NCI-H226 (cell line): Measurements from ENCODE around the gene FSCB.
A peak's percentile ranks its signal among the peaks of the same experiment; 100 is the strongest.
"Not testable (repeated sequence)": the region's sequence is repeated elsewhere in the genome, so short reads cannot be mapped to it uniquely, and the experiment has no call there.

Source experiments
- DNase-seq: peaks from one replicate; pipeline ENCODE4 v3.0.0-alpha.2; 2015

FSCB gene, protein sequence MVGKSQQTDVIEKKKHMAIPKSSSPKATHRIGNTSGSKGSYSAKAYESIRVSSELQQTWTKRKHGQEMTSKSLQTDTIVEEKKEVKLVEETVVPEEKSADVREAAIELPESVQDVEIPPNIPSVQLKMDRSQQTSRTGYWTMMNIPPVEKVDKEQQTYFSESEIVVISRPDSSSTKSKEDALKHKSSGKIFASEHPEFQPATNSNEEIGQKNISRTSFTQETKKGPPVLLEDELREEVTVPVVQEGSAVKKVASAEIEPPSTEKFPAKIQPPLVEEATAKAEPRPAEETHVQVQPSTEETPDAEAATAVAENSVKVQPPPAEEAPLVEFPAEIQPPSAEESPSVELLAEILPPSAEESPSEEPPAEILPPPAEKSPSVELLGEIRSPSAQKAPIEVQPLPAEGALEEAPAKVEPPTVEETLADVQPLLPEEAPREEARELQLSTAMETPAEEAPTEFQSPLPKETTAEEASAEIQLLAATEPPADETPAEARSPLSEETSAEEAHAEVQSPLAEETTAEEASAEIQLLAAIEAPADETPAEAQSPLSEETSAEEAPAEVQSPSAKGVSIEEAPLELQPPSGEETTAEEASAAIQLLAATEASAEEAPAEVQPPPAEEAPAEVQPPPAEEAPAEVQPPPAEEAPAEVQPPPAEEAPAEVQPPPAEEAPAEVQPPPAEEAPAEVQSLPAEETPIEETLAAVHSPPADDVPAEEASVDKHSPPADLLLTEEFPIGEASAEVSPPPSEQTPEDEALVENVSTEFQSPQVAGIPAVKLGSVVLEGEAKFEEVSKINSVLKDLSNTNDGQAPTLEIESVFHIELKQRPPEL

DNA sequence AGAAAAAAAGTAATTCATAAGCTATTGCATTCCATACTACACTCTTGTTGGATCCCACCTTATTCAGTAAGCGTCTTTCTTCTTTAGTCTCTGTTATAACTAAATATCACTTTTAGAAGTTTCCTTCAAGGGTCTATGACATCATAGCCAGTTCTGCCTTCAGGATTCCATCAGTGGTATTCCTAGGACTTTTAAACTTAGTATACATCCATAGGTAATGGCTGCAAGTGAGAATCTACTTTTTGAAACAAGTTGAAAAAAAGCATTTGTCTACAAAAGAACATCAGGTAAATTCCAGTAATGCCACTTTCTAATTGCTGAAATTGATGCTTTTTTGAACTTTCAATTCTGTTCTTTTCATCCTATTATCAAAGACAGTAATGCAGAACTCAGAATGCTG is at the start of gene FSCB:
Gene FSCB, minus strand, starts transcription at position 101 of the 400 bp plus-strand sequence. CDS start 296 bp downstream, outside the sequence.
- no peak for DNase-seq

DNA sequence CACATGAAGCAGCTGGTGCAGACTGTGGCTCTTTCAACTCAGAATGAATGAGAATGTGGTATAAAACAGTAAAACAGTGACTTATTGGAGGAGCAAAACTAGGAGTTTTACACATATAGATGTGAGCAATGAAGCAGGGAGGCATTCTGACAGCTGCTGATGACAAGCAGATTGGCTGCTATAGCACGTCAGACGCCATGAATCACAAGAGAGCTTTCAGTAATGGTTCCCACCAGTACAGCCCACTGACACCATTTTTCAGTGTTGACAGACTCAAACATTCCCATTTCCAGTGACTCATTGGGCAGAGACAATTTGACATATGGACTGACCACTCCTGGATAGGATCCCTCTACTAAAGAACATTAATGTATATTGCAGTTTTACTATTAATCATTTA is 24.6 kb upstream of the FSCB start:
- peak; percentile 36 for DNase-seq

DNA sequence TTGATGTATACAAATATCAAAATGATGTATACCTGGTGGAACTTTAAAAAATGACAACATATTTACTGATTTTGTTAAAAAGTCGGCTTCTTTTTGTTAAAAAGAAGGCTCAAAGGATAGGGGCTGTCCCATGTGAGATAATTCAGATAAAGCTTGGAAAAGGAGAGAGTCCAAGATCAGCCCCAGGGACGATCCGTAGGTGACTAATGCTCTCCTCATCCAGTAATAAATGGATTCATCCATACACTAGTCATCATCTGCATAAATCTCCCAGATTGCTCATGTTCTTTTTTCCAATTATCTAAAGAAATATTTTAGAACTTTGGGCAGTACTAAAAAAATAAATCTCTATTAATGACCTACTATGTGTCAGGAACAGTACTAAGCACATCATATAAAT is 23.4 kb upstream of the FSCB start:
- DNase-seq: peak; percentile 21

DNA sequence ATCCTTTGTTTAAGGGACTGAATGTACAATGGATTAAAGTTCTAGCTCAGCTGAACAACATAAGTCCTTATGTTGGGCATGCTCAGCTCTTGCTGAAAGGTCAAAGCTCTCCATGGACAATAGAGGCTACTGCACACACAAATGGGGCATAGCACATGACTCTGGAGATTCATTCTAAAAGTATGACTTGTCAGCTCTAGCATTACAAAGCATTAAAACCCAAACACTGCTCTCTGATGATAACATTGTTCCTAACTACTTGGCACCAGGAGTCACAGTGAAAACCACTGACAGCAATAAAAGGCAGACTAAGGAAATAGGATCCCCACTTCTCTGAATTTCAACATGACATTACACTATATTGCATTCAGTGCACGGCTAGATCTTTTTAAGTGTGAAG is 21.9 kb upstream of the FSCB start:
- peak; percentile 23 for DNase-seq

DNA sequence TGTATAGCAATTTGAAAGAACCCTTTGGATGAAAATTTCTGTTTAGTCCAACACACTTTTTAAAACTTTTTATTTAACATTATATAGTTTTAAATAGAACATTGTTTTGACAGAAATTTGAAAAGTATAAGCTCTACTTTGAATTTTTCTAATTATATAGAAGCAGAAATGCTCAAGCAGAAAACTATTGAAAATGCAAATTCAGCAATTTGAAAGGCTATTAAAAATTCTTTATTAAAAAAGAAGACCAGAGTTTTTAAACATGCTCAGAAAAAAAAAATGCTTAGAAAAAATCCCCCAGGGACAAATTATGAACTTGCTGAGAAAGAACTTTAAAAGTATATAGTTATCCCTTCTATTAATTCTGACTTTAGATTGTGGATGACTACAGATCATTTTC is 21.1 kb upstream of the FSCB start:
- DNase-seq: no peak

DNA sequence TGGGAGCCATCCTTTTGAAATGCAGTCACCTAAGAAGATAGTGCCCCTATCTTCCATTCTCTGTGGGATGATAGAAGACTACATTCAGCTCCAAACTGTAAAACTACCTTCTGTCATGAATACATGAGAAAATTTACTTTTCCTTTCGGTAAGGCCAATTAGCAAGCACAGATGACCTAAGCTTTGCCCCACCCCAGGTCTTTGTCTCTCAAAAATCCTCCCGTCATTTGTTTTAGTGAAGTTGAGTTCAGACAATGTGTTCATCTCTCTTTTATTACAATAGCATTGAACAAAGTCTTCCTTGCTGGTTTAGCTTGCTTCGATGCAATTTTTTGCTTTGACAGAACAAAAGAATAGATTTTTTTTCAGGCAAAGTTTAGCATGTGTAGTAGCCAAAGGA is 18.2 kb upstream of the FSCB start:
- no peak for DNase-seq

DNA sequence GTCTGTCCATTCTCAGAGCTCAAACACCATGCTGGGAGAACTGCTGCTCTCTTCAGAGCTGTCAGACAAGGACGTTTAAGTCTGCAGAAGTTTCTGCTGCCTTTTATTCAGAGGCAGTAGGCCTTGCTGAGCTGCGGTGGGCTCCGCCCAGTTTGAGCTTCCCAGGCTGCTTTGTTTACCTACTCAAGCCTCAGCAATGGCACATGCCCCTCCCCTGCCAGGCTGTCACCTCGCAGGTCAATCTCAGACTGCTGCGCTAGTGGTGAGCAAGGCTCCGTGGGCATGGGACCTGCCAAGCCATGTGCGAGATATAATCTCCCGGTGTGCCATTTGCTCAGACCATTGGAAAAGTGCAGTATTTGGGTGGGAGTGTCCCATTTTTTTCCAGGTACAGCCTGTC is 8.6 kb upstream of the FSCB start:
- not testable (repeated sequence) for DNase-seq

DNA sequence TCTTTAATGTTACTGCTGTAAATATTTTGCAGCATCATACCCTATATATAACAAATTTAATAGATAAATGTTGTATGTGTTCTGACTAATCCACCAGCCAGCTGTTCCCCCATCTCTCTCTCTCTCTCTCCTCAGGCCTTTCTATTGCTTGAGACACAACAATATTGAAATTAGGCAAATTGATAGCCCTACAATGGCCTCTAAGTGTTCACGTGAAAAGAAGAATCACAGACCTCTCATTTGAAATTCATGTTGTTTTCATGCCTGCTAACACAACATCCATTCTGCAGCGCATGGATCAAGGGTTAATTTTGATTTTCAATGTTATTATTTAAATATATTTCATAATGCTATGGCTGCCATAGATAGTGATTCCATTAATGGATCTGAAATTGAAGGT is 1.8 kb upstream of the FSCB start:
- no peak for DNase-seq

DNA sequence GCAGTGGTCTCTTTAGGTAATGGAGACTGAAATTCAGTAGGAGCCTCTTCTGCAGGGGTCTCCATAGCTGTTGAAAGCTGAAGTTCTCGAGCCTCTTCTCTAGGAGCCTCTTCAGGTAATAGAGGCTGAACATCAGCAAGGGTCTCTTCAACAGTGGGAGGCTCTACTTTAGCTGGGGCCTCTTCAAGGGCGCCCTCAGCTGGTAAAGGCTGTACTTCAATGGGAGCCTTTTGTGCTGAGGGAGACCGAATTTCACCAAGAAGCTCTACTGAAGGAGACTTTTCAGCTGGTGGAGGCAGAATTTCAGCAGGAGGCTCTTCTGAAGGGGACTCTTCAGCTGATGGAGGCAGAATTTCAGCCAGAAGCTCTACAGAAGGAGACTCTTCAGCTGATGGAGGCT is 1.5 kb downstream of the FSCB start:
- no peak for DNase-seq

DNA sequence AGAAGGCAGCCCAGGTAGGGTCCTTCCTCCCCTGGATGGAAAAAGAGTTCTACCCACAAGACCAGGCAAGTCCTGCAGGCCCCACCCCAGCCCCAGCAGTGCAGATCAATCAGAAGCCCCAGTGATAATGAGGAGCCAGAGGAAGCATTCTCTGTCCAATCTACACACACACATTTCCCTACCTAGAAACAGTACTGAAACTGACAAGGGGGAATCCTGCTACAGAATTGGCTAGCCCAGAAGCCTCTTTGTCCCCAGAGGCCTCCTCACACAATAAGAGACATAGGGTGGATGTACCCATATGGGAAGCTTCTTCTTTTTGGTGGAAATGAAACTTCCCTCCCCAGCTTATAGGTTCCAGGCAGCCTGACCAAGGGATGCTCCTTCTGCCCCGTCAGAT is 9.9 kb downstream of the FSCB start:
- no peak for DNase-seq

DNA sequence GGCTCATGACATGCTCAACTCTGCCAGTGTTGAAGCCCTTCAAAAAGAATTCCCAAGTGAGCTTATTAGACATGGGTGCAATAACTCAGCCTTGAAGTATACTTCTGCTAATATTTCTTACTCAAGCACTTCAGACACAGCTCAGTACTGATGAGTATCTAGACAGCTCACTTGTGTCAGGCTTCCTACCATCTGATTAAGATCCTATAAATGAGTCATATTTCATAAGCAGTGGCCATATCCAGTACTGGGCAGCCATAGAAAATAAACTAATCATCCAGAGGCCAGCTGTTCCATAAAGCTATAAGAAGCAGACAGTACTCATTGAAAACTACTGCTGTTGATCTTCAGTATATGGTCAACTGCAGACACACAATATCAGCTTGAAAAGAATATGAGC is 12.9 kb downstream of the FSCB start:
- DNase-seq: no peak

DNA sequence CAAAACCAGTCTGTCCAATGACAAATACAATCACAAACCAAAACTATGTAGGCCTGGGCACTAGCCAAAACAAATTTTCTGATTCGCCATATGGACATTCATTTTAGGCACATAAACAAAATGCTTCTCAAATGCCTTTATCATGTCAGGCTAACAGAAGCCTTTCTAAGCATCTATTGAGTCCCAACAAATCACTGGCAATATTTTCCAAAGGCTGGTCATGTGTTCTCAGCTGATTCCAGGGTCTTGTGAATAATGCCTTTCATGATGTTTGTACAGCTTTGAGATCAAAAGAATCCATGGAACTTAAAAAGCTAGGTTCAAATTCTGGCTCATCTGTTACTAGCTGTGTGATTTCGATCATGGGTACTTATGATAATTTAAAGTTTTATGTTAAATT is 16.1 kb downstream of the FSCB start:
- DNase-seq: no peak

DNA sequence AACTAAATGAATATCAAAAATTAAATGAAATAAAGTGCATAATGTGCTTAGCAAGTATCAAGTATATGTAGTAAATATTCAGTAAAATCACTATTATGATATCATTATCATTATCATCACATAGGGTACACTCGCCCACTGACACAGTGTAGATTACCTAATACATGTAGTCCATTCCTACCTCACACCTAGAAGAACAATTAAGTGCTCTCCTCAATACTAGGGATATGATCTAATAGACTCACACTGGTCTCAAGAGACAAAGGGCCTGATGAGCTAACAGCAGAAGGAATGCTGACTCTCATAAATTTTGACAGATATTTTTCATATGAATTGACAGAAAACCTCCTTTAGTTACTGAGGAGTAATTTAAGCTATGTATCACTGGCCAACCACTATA is 29.1 kb downstream of the FSCB start:
- DNase-seq: peak; percentile 14

DNA sequence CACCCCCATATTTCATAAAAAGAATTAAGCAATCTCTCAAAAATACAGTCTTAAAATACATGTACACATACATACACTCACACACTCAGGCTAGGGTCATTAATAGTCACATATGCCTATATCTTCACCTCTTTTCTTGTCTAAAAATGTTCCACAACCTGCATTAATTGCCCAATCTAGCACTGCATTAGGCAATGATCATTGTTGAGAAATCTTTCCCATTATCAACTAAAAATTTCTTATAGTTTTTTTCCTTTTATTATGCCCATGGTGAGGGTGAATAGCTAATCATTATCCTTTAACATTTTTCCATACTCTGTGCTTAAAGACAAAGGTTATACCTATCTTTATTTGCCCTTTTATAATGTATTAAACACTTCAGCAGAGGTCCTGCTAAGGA is 38.3 kb downstream of the FSCB start:
- no peak for DNase-seq

DNA sequence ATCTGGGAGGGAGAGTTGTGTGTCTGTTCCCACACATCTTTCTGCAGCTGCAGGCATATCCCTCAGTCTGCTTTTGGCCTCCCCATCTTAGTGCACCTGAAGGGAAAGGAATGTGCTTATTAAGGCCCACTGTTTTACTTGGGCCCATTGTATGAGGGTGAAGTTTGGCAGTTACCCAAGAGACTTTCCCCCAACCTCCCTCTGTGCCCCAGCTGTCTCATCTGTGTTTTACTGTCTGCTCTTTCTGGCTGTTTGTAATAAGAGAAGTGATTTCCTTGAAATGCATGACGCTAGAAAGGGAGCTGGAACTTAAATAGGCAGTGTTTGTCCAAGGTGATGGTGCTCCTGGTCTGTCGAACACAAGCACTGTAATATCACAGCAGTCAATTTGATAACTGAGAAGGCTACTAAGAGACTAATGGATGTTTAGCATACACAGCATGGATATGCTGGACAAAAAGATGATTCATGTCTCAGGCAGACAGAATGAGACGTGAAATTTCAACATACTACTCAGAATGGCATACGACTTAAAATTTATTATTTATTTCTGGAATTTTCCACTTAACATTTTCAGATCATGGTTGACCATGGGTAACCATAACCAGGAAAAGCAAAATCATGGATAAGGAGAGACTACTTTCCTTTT is 43.6 kb downstream of the FSCB start:
- DNase-seq: peak; percentile 63

DNA sequence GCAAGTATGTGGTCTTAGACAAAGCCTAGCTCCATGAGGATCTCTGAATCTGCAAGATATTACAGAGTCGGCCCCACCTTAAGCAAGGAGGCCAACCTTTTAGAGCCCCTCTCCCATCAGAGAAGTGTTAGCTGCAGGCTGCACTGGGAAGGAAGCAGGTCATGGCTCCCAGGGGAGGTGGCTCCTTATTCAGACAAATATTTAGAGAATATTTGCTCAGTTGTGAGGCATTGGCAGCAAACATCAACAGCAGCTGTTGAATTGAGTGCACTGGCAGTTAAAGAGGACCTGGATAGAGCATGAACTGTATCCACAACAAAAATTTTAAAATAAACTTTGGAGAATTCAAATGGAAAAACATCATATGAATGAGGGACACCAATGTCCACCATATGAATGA is 44.7 kb downstream of the FSCB start:
- DNase-seq: no peak

DNA sequence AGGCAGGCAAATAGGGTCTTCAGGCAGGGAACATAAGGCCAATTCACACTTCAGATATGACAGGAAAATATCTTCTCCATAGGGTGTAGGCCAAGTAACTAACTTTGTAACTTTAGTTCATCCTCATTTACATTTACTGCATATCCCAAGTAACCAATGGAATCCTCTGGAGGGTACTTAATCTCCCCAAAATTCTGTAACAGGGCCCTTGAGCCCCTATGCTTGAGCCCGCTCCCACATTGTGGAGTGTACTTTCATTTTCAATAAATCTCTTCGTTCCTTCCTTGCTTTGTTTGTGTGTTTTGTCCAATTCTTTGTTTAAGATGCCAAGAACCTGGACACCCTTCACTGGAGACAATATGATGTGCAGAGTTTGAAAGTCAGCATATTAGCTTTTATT is 45.3 kb downstream of the FSCB start:
- no peak for DNase-seq
